Renal cortex interstitium (tissue), 11 donors: ENCODE measurements around the gene PITPNC1. TPM values are rescaled to one million over a fixed set of nuclear protein-coding genes. Genes with fewer than 3 reads are reported as not detected.
"Not testable (repeated sequence)": the region's sequence is repeated elsewhere in the genome, so short reads cannot be mapped to it uniquely, and the experiment has no call there.

Experiments used
- DNase-seq, 11 donors: peaks; one replicate each; pipeline ENCODE4 v3.0.0-alpha.2; 2013; ENCODE audit warnings: low read depth in 9 of 11, low spot score in 4 of 11; ENCODE audit errors: extremely low read depth in 1 of 11
- polyA plus RNA-seq, 3 donors: library from polyadenylated mRNA; unstranded; fragments of 120-200 nt; gene quantifications; one replicate each; pipeline ENCODE4 v1.2.1, GENCODE V29; 2013; ENCODE audit not compliant: insufficient read length in 3 of 3

PITPNC1 gene
- polyA plus RNA-seq, 3 donors = 19.9 to 26.1 (median 23.7) TPM

DNA sequence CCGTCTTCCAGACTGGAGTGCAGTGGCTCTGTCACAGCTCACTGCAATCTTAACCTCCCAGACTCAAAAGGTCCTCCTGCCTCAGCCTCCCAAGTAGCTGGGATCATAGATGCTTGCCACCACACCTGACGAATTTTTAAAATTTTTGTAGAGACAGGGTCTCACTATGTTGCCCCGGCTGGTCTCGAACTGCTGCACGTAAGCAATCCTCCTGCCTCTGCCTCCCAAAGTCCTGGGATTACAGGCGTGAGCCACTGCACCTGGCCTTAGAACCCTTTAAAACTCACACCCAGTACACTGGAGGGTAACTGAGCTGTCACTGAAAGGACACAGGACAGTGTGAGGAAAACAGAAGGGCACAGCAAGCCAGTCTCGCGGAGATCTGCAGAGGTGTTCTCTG, 243.0 kb downstream of the PITPNC1 start:
- no peak for DNase-seq

GRCh38 chr17:67620636-67621035, 243.6 kb downstream of the PITPNC1 start:
- no peak for DNase-seq

GRCh38 chr17:67623767-67624166, 246.7 kb downstream of the PITPNC1 start:
- DNase-seq = no peak

DNA sequence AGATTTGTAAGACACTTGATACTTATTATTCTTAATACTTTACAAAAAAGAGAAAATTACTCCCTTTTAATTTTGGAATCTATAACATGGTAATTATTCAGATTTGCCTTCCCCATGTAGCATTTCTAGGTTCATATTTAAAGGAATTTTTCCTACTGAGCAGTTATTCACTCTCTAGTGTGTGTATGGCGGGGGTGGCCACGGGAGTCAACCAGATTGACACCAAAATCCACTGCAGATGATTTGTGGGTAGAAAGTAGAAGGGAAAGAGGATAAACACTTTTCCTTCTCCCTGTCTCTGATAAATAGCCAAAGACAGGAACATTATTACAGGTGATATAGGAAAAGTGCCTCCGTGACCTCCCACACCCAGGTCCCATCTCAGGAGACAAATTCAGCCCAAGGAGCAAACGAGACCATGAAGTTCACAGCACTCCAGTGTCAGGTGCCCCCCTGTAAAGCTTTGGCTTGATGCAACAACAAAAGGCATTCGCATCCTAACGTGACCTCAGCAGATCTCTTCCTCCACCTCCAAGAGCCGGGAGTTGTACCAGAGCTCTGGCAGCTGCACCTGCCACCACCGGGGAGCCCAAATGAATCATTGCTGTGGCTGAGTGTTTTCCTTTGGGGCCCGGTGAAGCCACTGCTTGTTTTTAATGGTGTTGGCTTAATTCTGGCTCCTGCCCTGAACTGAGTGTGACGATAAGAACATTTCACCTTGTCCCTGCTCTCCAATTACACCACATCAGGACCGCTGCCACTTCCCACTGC, 248.0 kb downstream of the PITPNC1 start:
- no peak for DNase-seq

DNA sequence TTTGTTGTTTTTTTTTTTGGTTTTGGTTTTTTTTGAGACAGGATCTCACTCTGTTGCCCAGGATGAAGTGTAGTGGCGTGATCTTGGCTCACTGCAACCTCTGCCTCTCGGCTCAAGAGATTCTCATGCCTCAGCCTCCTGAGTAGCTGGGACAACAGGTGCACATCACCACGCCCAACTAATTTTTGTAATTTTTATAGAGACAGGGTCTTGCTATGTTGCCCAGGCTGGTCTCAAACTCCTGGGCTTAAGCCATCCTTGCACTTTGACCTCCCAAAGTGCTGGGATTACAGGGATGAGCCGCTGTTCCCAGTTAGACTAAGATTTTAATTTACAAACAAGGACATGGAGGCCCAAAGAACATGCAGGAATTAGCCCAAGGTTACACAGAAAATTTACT, 248.9 kb downstream of the PITPNC1 start:
- DNase-seq = no peak

DNA sequence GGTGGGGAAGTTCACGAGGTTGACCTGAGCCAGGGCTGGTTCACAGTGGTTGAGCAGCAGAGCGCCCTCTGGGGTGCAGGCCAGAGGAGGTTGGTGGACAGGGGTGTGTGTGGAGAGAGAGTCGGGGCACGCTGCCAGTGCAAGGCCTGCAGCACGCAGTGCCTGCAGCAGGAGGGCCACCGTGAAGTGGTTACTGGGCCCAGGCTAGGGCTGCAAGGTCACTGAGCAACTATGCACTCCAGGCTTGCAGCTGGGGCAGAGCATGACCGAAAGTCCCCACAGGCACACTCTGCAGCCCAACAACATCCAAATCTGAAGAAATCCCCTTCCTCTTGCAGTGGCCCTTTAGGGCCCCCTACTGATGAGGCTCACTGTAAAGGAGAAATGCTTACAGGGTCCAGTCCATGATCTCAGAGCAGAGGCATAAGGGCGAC, 251.5 kb downstream of the PITPNC1 start:
- no peak for DNase-seq

DNA sequence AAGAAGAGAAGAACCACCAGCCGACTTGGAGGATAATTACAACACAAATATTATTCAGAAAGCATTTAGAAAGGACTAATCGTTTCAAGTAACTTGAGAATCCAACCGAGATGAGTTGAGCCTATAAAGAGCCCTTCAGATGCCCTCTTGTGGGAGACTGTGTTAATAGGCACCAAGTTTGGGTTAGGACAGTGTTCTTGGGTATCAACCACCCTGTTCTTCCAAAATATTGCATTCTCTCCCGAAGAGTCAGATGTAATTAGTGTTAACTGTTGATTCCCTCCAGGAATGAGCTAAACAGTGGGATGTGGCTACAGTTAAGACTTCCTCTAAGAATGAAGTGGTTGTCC, 252.9 kb downstream of the PITPNC1 start:
- no peak for DNase-seq

DNA sequence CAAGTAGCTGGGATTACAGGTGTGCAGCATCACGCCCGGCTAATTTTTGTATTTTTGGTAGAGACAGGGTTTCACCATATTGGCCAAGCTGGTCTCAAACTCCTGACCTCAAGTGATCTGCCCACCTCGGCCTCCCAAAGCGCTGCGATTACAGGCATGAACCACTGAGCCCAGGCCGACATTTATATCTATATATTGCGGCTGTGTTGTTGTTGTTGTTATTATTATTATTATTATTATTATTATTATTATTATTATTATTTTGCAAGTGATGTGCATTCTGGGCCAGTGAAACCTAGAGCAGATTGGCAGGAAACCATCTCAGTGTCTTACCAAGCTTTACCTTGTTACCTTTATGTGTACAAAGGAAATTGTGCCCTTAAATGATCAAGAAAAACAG, 253.8 kb downstream of the PITPNC1 start:
- not testable (repeated sequence) for DNase-seq

GRCh38 chr17:67632141-67632540, 255.1 kb downstream of the PITPNC1 start:
- DNase-seq = no peak

GRCh38 chr17:67633751-67634211, 256.7 kb downstream of the PITPNC1 start:
- no peak for DNase-seq

- DNase-seq = no peak
Observed at GRCh38 chr17:67635681-67636080, 258.6 kb downstream of the PITPNC1 start.

DNA sequence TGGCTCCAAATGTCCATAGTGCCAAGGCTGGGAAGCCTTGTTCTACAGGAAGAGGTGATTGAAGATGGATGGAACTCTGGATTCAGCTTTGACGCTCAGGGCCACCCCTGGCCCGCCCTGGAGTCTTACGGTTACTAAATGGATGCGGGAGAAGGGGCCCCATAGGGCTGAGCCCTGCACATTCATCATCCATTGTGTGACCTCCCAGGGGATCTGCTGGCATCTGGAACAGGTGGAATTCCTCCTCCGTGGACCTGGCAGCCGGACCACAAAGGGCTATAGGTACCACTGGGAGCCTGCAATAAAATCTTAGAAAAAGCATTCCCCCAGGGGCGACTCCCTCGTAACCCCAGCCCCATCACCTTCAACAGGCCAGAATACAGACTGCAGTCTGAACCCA, 259.2 kb downstream of the PITPNC1 start:
- no peak for DNase-seq

GRCh38 chr17:67636834-67637520, 259.9 kb downstream of the PITPNC1 start:
- peak in 1 of 11 donors; percentile 35 for DNase-seq

DNA sequence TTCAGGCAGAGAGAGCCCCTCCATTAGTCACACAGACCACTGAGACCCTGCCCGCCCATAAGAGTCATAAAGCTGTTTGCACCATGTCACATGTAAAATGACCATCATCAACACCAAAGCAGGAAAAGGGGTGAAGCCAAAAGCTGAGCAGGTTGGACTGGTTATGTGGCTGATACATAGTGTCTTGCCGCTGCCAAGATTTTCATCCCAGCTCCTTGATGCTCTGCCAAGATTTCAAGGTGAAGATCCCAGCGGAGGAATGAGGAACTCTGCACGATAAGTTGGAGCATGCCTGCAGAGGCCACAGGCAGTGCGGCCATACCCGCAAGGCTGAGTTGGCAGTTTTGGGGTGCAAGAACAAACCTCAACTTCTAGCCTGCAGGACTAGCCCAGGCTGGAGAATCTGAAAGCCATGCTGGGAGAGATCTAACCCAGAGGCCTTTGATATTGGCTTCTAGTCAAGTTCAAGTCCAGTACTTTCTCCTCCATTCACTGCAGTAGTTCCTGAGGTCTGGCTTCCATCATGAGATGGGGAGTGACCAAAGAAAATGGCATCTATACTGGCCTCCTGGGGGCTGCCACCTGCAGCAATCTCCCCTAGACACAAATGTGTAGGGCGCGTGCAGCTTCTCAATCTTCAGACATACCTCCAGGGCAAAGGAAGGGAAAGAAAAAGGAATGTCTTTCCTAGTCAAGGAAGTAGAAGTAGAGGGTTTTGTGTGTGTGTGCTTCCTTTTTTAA, 261.0 kb downstream of the PITPNC1 start:
- DNase-seq = no peak

- no peak for DNase-seq
Observed at GRCh38 chr17:67638871-67639270, 261.8 kb downstream of the PITPNC1 start.

- DNase-seq = no peak
Observed at GRCh38 chr17:67639555-67639954, 262.5 kb downstream of the PITPNC1 start.

DNA sequence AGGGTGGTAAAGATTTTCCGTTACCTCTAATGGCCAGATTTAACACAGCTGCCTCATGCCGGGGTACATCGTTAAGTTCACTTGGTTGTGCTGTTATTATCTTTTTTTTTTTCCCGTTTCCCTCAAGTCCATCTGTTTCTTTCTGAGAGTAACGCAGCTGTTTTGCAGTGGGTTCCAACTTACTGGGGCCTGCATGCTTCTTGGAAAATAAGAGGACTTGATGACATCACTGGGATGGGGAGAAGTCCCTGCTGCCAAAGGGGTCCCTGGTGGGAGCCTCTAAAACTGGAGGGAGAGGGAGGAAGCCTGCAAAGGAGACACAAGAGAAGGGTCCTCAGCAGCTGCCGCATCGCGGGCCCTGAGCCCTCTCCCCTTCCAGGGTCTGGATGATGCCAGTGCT, 262.9 kb downstream of the PITPNC1 start:
- DNase-seq = no peak

- DNase-seq = no peak
Observed at GRCh38 chr17:67642488-67642887, 265.4 kb downstream of the PITPNC1 start.

DNA sequence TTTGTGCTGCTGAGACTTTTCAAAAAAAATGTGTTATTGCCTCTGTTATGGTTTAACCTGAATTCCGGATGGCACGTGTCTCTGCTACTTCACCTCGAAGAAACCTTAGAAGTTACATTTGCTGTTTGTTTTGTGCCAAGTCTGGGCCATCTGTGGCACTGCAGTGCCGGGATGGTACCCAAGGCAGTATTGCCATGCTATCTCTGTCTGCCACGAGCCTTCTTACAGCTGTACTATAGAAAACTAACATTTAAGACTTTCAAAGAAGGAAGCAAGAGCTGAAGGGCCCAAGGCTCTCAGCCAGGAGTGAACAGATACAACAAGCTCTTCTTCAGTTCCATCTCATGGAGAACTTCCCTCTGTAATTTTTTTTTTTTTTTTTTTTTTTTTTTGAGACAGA, 267.0 kb downstream of the PITPNC1 start:
- no peak for DNase-seq

DNA sequence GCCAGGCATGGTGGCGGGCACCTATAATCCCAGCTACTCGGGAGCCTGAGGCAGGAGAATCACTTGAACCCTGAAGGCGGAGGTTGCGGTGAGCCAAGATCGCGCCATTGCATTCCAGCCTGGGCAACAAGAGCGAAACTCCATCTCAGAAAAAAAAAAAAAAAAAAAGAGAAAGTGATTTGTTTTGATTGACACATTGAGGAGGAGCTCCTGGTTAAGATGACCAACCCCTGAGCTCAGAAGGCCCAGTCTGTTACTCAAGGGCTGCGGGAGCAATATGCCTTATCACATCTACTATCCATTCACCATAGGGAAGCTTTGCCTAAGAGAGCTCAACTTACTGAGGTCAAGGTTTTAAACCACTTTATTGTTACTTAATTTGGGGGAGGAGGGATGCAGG, 268.1 kb downstream of the PITPNC1 start:
- DNase-seq = not testable (repeated sequence)
